ENCODE results near the gene KLK1. TPM values are rescaled to one million over a fixed set of nuclear protein-coding genes. Genes with fewer than 3 reads are reported as not detected.
"Not testable (repeated sequence)": the region's sequence is repeated elsewhere in the genome, so short reads cannot be mapped to it uniquely, and the experiment has no call there.

The KLK1 gene
- total and polyA plus RNA-seq, 2 of the 13 experiments (the other 11 are each of a cell fraction or from before 2014, with no cell fraction given), result not detected

- TF ChIP-seq, protein P1, sequence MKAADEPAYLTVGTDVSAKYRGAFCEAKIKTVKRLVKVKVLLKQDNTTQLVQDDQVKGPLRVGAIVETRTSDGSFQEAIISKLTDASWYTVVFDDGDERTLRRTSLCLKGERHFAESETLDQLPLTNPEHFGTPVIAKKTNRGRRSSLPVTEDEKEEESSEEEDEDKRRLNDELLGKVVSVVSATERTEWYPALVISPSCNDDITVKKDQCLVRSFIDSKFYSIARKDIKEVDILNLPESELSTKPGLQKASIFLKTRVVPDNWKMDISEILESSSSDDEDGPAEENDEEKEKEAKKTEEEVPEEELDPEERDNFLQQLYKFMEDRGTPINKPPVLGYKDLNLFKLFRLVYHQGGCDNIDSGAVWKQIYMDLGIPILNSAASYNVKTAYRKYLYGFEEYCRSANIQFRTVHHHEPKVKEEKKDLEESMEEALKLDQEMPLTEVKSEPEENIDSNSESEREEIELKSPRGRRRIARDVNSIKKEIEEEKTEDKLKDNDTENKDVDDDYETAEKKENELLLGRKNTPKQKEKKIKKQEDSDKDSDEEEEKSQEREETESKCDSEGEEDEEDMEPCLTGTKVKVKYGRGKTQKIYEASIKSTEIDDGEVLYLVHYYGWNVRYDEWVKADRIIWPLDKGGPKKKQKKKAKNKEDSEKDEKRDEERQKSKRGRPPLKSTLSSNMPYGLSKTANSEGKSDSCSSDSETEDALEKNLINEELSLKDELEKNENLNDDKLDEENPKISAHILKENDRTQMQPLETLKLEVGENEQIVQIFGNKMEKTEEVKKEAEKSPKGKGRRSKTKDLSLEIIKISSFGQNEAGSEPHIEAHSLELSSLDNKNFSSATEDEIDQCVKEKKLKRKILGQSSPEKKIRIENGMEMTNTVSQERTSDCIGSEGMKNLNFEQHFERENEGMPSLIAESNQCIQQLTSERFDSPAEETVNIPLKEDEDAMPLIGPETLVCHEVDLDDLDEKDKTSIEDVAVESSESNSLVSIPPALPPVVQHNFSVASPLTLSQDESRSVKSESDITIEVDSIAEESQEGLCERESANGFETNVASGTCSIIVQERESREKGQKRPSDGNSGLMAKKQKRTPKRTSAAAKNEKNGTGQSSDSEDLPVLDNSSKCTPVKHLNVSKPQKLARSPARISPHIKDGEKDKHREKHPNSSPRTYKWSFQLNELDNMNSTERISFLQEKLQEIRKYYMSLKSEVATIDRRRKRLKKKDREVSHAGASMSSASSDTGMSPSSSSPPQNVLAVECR (CRISPR knock-in tag; IDR thresholded peaks at IDR 0.05; ENCODE audit: borderline replicate concordance), result no peak
- no peak for TF ChIP-seq HDAC6 (IDR thresholded peaks at IDR 0.05; ENCODE audit: low read depth, low read length)
- TF ChIP-seq DNMT3B (CRISPR knock-in tag; conservative IDR thresholded peaks at IDR 0.05), result no peak
- no peak for TF ChIP-seq TSC22D2 (CRISPR knock-in tag; IDR thresholded peaks at IDR 0.05; ENCODE audit: borderline replicate concordance)
Measured at GRCh38 chr19:50812474-50812873, 11.1 kb downstream of the KLK1 start (continued).

- BruUV-seq (replicated peaks); DNase-seq (ENCODE audit: low spot score); FAIRE-seq; H3K9me3 ChIP-seq (ENCODE audit: low read length); CTCF ChIA-PET (ENCODE audit: low intra/inter-chr PET ratio, low total read pairs); H4K20me1 ChIP-seq (ENCODE audit: insufficient read depth, low read length); H3K27ac ChIP-seq (ENCODE audit: extremely low read length, insufficient read depth, low read length); intact Hi-C loops (cut with micrococcal nuclease; ENCODE audit: unreplicated experiment); H3K4me2 ChIP-seq (ENCODE audit: low read depth, low read length); ATAC-seq; POLR2A ChIA-PET; H3K4me3 ChIP-seq (replicated peaks in 1 of 3; ENCODE audit: insufficient read depth in 1 of 3, low read depth in 2 of 3, low read length in 3 of 3); H3K79me2 ChIP-seq (ENCODE audit: insufficient read depth, low read length); in situ Hi-C loops (cut with HindIII; ENCODE audit: extremely low pct_ligation_motif_present, low pct_unique_long_range_greater_than_20kb); H3K9ac ChIP-seq (ENCODE audit: insufficient read depth, low read depth, low read length); H3K4me1 ChIP-seq (ENCODE audit: insufficient read depth, low read length); H3K27me3 ChIP-seq (ENCODE audit: control insufficient read depth in 1 of 2, insufficient read depth in 2 of 2, low read length in 2 of 2); H2AFZ ChIP-seq (ENCODE audit: low read length); H3K36me3 ChIP-seq (replicated peaks in 1 of 2; ENCODE audit: control insufficient read depth in 1 of 2, insufficient read depth in 2 of 2, low read length in 2 of 2): not testable (repeated sequence)
- TF ChIP-seq ZNF263 (CRISPR knock-in tag; IDR thresholded peaks at IDR 0.05), result peak; percentile 85
- WGBS (ENCODE audit: low lambda C conversion rate), result 0% methylated on average over 1 of the region's 3 CpGs
Measured at GRCh38 chr19:50811622-50812238, 11.9 kb downstream of the KLK1 start.

All from HepG2 (cell line).